ENCODE data around the gene DHDH.

GRCh38 chr19:48989701-48990291 lies 56.3 kb downstream of the DHDH start:
- TF ChIP-seq TAF1 (IDR thresholded peaks at IDR 0.05; ENCODE audit: borderline replicate concordance, insufficient read depth, low read length) (no peak), POLR2AphosphoS5 (IDR thresholded peaks at IDR 0.05; ENCODE audit: low read depth, low read length) (no peak), SIN3A (IDR thresholded peaks at IDR 0.05; ENCODE audit: borderline replicate concordance, insufficient read depth, low read length) (no peak)
